Thyroid gland (tissue), 4 donors: Measurements from ENCODE around the gene SND1. TPM values are rescaled to one million over a fixed set of nuclear protein-coding genes. Genes with fewer than 3 reads are reported as not detected.

Experiments used
- microRNA counts, 2 donors: library from miRNA; unstranded; fragments of <30 nt; microRNA quantifications; one replicate each; lab custom pipeline; 2016 to 2017
- microRNA-seq: library from miRNA; unstranded; fragments of <30 nt; microRNA quantifications from one replicate; pipeline ENCODE4, GENCODE V29; 2016
- small RNA-seq: library from RNA; depleted of rRNA; stranded (forward); fragments of <200 nt; gene quantifications from one replicate; pipeline ENCODE3, GENCODE V24; 2016
- total RNA-seq, 4 donors: library from RNA; depleted of rRNA; stranded (reverse); fragments of >200 nt; gene quantifications; one replicate each; pipeline ENCODE4 v1.2.3, GENCODE V29; 2016

SND1 gene
- total RNA-seq, 4 donors from 2014 or later, result 126 to 167 (median 144) TPM

MicroRNA genes within 50 kb of the gene (microRNA counts, 767-probe panel; counts per million panel counts)
- 2,419 to 3,428 counts per million in 2 donors for microRNA hsa-miR-593-3p (lab: Ali Mortazavi, UCI)

Small RNA genes lying within 50 kb of the gene (microRNA-seq; reads per million reads assigned to microRNA genes)
- gene MIR593, result not detected

Small RNA genes lying within 50 kb of the gene (small RNA-seq; reads per million reads assigned to genes)
- gene MIR593, result not detected

Other genes starting within 250 kb of the SND1 start
- gene GCC1, start 66.6 kb upstream of the SND1 start, total RNA-seq, result 10 to 100 TPM; 15.2 to 19.7 (median 18.0) TPM
- gene ARF5, start 63.8 kb upstream of the SND1 start, total RNA-seq, result 100 to 1,000 TPM; 156 to 246 (median 178) TPM
- gene FSCN3, start 58.5 kb upstream of the SND1 start, total RNA-seq, result 1 to 10 TPM in 1 of 4 donors, under 1 TPM in 1, not detected in 2; 0.67 to 3.2 TPM
- gene PAX4, start 34.1 kb upstream of the SND1 start, total RNA-seq, result not detected